ENCODE data around the gene CNTN6. TPM values are rescaled to one million over a fixed set of nuclear protein-coding genes. Genes with fewer than 3 reads are reported as not detected.

Gene CNTN6
- total RNA-seq, 1 donor from 2014 or later: not detected

DNA sequence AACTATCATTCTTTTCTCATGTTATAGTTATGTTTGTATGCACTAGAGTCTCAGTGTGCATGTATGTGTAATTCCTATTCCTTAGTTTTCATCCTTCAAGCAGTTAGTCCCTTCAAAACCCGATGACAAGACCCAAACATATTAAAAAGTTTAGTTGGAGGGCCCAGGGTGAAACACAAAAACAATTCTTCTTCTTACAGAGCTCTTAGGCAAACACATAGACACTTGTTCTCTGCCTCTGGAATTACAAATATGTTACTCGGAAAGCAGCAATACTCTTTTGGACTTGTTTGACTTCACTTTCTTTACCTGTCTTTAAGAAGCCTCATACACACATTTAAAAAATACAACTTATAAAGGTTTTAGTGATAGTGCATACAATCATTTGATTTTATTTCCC, 763 bp upstream of the CNTN6 start:
- intact Hi-C loops (cut with micrococcal nuclease): no loop called here
- DNase-seq: no peak
- H3K4me3 ChIP-seq: no peak overlapping the region
- H3K4me1 ChIP-seq: no peaks in the 10 kb centered on the region
- H3K9me3 ChIP-seq (replicated peaks): no peaks in the 10 kb centered on the region
- H3K27ac ChIP-seq (replicated peaks): no peak overlapping the region
- peaks cover 34% of the 10 kb centered on the region for H3K27me3 ChIP-seq (ENCODE audit: low read depth)
- H3K36me3 ChIP-seq: no peaks in the 10 kb centered on the region
- TF ChIP-seq CTCF (IDR thresholded peaks at IDR 0.05; ENCODE audit: borderline replicate concordance): no peak

DNA sequence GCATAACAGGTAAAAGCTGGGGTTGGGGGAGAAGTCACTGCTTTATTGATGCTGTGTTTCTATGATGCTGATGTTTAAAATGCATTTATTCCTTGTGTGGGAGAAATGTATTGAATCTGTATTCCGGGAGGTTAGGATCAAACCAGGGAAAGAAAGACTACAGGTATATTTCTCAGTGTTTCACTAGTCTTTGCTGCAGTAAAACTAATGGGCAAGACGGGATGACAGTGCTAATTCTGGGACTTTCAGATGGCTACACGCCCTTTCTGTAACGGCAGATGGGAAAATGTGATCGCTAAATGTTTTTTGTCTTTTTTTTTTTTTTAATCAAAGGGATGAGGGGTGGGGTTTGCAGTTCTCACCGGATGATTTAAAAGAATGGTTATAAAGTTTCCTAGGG, 393 bp downstream of the CNTN6 start:
- no peaks in the 10 kb centered on the region for H3K9me3 ChIP-seq (replicated peaks)
- peaks cover 34% of the 10 kb centered on the region for H3K27me3 ChIP-seq (ENCODE audit: low read depth)
- H3K4me1 ChIP-seq: no peaks in the 10 kb centered on the region
- no peaks in the 10 kb centered on the region for H3K36me3 ChIP-seq
- no peak for DNase-seq
- no peak overlapping the region for H3K4me3 ChIP-seq
- intact Hi-C loops (cut with micrococcal nuclease): no loop called here
- no peak for TF ChIP-seq CTCF (IDR thresholded peaks at IDR 0.05; ENCODE audit: borderline replicate concordance)
- H3K27ac ChIP-seq (replicated peaks): no peak overlapping the region

DNA sequence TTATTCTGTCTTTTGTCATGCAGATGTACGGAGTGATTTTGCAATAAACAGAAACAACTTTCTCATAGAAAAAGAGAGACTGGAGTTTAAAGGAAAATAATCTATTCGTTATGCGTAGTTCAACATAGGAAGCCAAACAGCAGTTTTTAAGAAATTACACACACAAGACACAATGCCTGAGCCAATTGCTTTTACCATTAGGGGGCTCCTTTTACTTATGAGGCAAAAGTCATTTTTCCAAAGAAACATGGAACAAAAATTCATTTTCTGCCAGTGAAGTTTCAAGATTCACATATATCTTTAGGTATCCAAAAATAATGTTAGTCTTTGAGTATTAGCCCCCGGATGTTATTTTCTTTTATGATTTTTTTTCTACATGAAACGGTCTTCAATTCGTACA, 10.7 kb downstream of the CNTN6 start:
- DNase-seq: no peak
- Histone ChIP-seq H3K36me3 (no peaks in the 10 kb centered on the region), H3K27me3 (ENCODE audit: low read depth) (no peaks in the 10 kb centered on the region), H3K4me1 (no peaks in the 10 kb centered on the region), H3K27ac (replicated peaks) (no peak overlapping the region), H3K9me3 (replicated peaks) (peaks cover 13% of the 10 kb centered on the region), H3K4me3 (no peak overlapping the region)
- no peak for TF ChIP-seq CTCF (IDR thresholded peaks at IDR 0.05; ENCODE audit: borderline replicate concordance)
- intact Hi-C loops (cut with micrococcal nuclease): no loop called here

- no peak overlapping the region for H3K4me3 ChIP-seq
- H3K36me3 ChIP-seq: no peaks in the 10 kb centered on the region
- no peaks in the 10 kb centered on the region for H3K4me1 ChIP-seq
- intact Hi-C loops (cut with micrococcal nuclease): no loop called here
- no peak for TF ChIP-seq CTCF (IDR thresholded peaks at IDR 0.05; ENCODE audit: borderline replicate concordance)
- no peak overlapping the region for H3K27ac ChIP-seq (replicated peaks)
- H3K27me3 ChIP-seq (ENCODE audit: low read depth): no peaks in the 10 kb centered on the region
- DNase-seq: no peak
- no peaks in the 10 kb centered on the region for H3K9me3 ChIP-seq (replicated peaks)
Observed at GRCh38 chr3:1117843-1118473, 25.1 kb downstream of the CNTN6 start.

DNA sequence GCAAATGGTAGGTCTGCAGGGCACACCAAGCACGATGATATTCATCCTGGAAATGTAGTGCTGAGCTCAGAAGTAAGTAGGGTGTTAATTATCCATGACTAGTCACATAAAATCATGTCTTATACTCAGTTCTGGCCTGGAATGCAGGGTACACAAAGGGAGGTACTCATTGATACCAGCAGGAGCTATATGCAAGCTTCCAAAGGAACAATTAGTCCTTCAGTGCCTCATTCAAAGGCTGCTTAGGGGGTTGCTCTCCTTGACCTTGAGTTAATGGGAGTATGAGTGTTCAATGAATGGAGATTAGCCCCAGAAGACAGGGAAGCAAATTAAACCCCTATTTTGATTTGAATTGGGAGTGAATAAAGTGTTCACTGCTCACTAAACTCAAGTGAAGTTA, 38.3 kb downstream of the CNTN6 start:
- no peak for DNase-seq
- intact Hi-C loops (cut with micrococcal nuclease): no loop called here
- no peaks in the 10 kb centered on the region for H3K27me3 ChIP-seq (ENCODE audit: low read depth)
- no peaks in the 10 kb centered on the region for H3K4me1 ChIP-seq
- no peak overlapping the region for H3K4me3 ChIP-seq
- no peaks in the 10 kb centered on the region for H3K36me3 ChIP-seq
- TF ChIP-seq CTCF (IDR thresholded peaks at IDR 0.05; ENCODE audit: borderline replicate concordance): no peak
- no peaks in the 10 kb centered on the region for H3K9me3 ChIP-seq (replicated peaks)
- H3K27ac ChIP-seq (replicated peaks): no peak overlapping the region
